ENCODE measurements around the gene GTF2A1. TPM values are rescaled to one million over a fixed set of nuclear protein-coding genes. Genes with fewer than 3 reads are reported as not detected.

The GTF2A1 gene
- total and polyA plus RNA-seq, 2 experiments from 2014 or later, result 3.9 to 27.8 TPM

DNA sequence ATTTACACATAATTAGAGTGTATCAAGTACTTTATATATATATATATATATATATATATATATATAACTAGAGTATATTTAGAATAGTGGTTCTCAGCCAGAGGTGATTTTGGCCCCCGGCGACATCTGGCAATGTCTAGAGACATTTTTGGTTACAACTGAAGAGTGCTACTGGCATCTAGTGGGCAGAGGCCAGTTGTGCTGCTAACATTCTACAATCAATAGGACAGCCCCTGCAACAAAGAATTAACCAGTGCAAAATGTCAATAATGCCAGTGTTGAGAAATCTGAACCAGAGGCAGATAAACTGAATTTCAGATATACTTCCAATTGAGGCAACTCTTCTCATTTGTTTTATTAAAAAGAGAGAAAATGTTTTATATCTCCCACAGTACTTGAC lies 8.9 kb downstream of the GTF2A1 start:
- Histone ChIP-seq H3F3A (ENCODE audit: insufficient read depth) (no peaks in the 10 kb centered on the region), H3K27me3 (replicated peaks; ENCODE audit: insufficient read depth) (no peaks in the 10 kb centered on the region), H4K20me1 (ENCODE audit: insufficient read depth) (no peaks in the 10 kb centered on the region), H3K27ac (no peak overlapping the region), H3K4me1 (ENCODE audit: insufficient read depth) (no peaks in the 10 kb centered on the region), H3K9ac (no peak overlapping the region), H2AFZ (no peak overlapping the region), H3K36me3 (ENCODE audit: low read depth) (peaks cover 34% of the 10 kb centered on the region), H3K79me2 (ENCODE audit: insufficient read depth) (peaks cover 100% of the 10 kb centered on the region), H3K9me2 (ENCODE audit: insufficient read depth) (no peaks in the 10 kb centered on the region), H3K9me3 (ENCODE audit: low read depth) (no peaks in the 10 kb centered on the region), H3K4me2 (ENCODE audit: unreplicated experiment) (no peak overlapping the region), H3K4me3 (no peak overlapping the region)
- peak; percentile 60 for DNase-seq
- in situ Hi-C loops (cut with MboI), result no loop called here
- 18 to 36% methylated on average over 2 of the region's 2 CpGs for WGBS, 2 experiments (ENCODE audit: low coverage in 1 of 2, low lambda C conversion rate in 2 of 2, missing lambda C conversion rate in 2 of 2)
- no peak for TF ChIP-seq EZH2 (IDR thresholded peaks at IDR 0.05; ENCODE audit: insufficient read depth, poor library complexity, severe bottlenecking)
- TF ChIP-seq EZH2phosphoT487 (IDR thresholded peaks at IDR 0.05; ENCODE audit: insufficient read depth, low read depth), result no peak

GRCh38 chr14:81209167-81209836 lies 11.5 kb downstream of the GTF2A1 start:
- Histone ChIP-seq H3K9me2 (ENCODE audit: insufficient read depth) (no peaks in the 10 kb centered on the region), H3K27ac (no peak overlapping the region), H3F3A (ENCODE audit: insufficient read depth) (no peaks in the 10 kb centered on the region), H3K79me2 (ENCODE audit: insufficient read depth) (peaks cover 100% of the 10 kb centered on the region), H3K4me2 (ENCODE audit: unreplicated experiment) (no peak overlapping the region), H4K20me1 (ENCODE audit: insufficient read depth) (no peaks in the 10 kb centered on the region), H3K27me3 (replicated peaks; ENCODE audit: insufficient read depth) (no peaks in the 10 kb centered on the region), H3K4me1 (ENCODE audit: insufficient read depth) (peaks cover 4% of the 10 kb centered on the region; the same call in 1 of the 2 replicates), H3K9ac (no peak overlapping the region), H3K4me3 (no peak overlapping the region), H3K9me3 (ENCODE audit: low read depth) (no peaks in the 10 kb centered on the region), H3K36me3 (ENCODE audit: low read depth) (peaks cover 18% of the 10 kb centered on the region), H2AFZ (no peak overlapping the region)
- WGBS, 2 experiments (ENCODE audit: low coverage in 1 of 2, low lambda C conversion rate in 2 of 2, missing lambda C conversion rate in 2 of 2), result 82 to 84% methylated on average over 8 of the region's 8 CpGs
- DNase-seq, result no peak
- no peak for TF ChIP-seq EZH2 (IDR thresholded peaks at IDR 0.05; ENCODE audit: insufficient read depth, poor library complexity, severe bottlenecking)
- TF ChIP-seq EZH2phosphoT487 (IDR thresholded peaks at IDR 0.05; ENCODE audit: insufficient read depth, low read depth), result no peak
- in situ Hi-C loops (cut with MboI), result no loop called here

GRCh38 chr14:81208489-81208888 lies 12.3 kb downstream of the GTF2A1 start:
- no peaks in the 10 kb centered on the region for H3K9me2 ChIP-seq (ENCODE audit: insufficient read depth)
- peaks cover 19% of the 10 kb centered on the region for H3K36me3 ChIP-seq (ENCODE audit: low read depth)
- H4K20me1 ChIP-seq (ENCODE audit: insufficient read depth), result no peaks in the 10 kb centered on the region
- no peaks in the 10 kb centered on the region for H3F3A ChIP-seq (ENCODE audit: insufficient read depth)
- no peaks in the 10 kb centered on the region for H3K9me3 ChIP-seq (ENCODE audit: low read depth)
- no peak overlapping the region for H2AFZ ChIP-seq
- H3K27me3 ChIP-seq (replicated peaks; ENCODE audit: insufficient read depth), result no peaks in the 10 kb centered on the region
- H3K4me2 ChIP-seq (ENCODE audit: unreplicated experiment), result no peak overlapping the region
- WGBS, 2 experiments (ENCODE audit: low coverage in 1 of 2, low lambda C conversion rate in 2 of 2, missing lambda C conversion rate in 2 of 2), result 98% methylated on average over 8 of the region's 8 CpGs
- no peak overlapping the region for H3K4me3 ChIP-seq
- no peak overlapping the region for H3K9ac ChIP-seq
- H3K27ac ChIP-seq, result no peak overlapping the region
- H3K79me2 ChIP-seq (ENCODE audit: insufficient read depth), result peaks cover 98% of the 10 kb centered on the region
- H3K4me1 ChIP-seq (ENCODE audit: insufficient read depth), result peaks cover 4% of the 10 kb centered on the region; the same call in 1 of the 2 replicates
- DNase-seq, result no peak
- in situ Hi-C loops (cut with MboI), result no loop called here
- TF ChIP-seq EZH2phosphoT487 (IDR thresholded peaks at IDR 0.05; ENCODE audit: insufficient read depth, low read depth) (no peak), EZH2 (IDR thresholded peaks at IDR 0.05; ENCODE audit: insufficient read depth, poor library complexity, severe bottlenecking) (no peak)

DNA sequence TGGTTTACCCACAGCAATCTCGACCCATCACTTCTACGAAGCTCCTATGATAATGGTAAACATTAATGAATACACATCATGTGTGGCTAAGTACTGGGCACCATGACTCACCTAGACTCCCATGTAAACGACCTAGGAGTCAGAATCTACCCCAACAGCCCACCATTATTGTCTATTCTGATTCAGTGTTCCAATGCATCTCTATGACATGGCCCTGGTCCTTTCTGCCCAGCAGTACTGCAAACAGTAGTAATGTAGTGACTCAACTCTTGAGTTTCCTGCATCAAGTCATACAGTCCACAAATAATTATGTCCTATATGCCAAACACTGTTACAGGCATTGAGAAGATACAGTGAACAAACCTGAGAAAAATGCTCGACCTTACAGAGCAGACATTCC lies 14.6 kb downstream of the GTF2A1 start:
- Histone ChIP-seq H3K9me3 (ENCODE audit: low read depth) (no peaks in the 10 kb centered on the region), H3F3A (ENCODE audit: insufficient read depth) (no peaks in the 10 kb centered on the region), H3K9ac (no peak overlapping the region), H3K4me1 (ENCODE audit: insufficient read depth) (peaks cover 4% of the 10 kb centered on the region; the same call in 1 of the 2 replicates), H3K79me2 (ENCODE audit: insufficient read depth) (peaks cover 91% of the 10 kb centered on the region), H3K4me3 (no peak overlapping the region), H3K36me3 (ENCODE audit: low read depth) (peaks cover 38% of the 10 kb centered on the region), H3K27me3 (replicated peaks; ENCODE audit: insufficient read depth) (no peaks in the 10 kb centered on the region), H3K4me2 (ENCODE audit: unreplicated experiment) (no peak overlapping the region), H4K20me1 (ENCODE audit: insufficient read depth) (no peaks in the 10 kb centered on the region), H2AFZ (no peak overlapping the region), H3K27ac (no peak overlapping the region), H3K9me2 (ENCODE audit: insufficient read depth) (no peaks in the 10 kb centered on the region)
- in situ Hi-C loops (cut with MboI), result no loop called here
- 84 to 88% methylated on average over 4 of the region's 4 CpGs for WGBS, 2 experiments (ENCODE audit: low coverage in 1 of 2, low lambda C conversion rate in 2 of 2, missing lambda C conversion rate in 2 of 2)
- peak; percentile 34 for DNase-seq
- TF ChIP-seq EZH2phosphoT487 (IDR thresholded peaks at IDR 0.05; ENCODE audit: insufficient read depth, low read depth), result no peak
- TF ChIP-seq EZH2 (IDR thresholded peaks at IDR 0.05; ENCODE audit: insufficient read depth, poor library complexity, severe bottlenecking), result no peak
